GM12873 (cell line): ENCODE measurements around the gene VSIG10L.
A peak's percentile ranks its signal among the peaks of the same experiment; 100 is the strongest.

ENCODE experiments used
- TF ChIP-seq, protein P1 (sequence below): IDR thresholded peaks from 2 replicates; pipeline ENCODE4 v1.5.1; 2012; ENCODE audit warnings: low read depth, mild to moderate bottlenecking, moderate library complexity, low read length, control low read depth; ENCODE audit not compliant: insufficient read depth; ENCODE audit errors: missing control alignments

The VSIG10L gene

DNA sequence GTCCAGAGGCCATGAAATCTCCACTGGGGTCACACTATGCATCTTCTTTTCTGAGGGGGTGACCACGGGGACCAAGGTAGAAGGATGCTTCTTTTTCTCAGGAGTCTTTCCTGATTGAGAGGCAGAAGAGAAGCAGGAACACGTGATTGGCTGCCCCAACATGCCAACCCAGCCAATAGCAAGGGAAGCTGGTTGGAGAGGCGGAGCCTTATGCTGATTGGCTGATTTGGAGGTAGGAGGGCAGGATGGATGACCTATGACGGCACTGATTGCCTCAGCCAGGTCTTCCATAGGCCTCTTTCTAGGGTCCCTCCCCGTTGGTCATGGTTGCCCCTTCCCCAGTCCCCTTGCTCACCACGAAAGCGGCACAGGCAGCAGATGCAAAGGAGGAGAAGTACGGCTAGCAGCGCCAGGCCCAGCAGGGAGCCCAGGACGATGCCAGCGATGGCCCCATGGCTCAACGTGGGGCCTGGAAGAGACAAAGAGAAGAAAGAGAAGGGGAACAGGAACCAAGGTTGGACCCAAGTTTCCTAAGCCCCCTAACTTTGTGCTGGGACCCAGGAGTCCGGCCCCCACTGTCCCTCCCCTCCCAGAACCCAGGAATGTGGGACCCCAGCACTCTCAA is 8.0 kb downstream of the VSIG10L start:
- TF ChIP-seq, protein P1, sequence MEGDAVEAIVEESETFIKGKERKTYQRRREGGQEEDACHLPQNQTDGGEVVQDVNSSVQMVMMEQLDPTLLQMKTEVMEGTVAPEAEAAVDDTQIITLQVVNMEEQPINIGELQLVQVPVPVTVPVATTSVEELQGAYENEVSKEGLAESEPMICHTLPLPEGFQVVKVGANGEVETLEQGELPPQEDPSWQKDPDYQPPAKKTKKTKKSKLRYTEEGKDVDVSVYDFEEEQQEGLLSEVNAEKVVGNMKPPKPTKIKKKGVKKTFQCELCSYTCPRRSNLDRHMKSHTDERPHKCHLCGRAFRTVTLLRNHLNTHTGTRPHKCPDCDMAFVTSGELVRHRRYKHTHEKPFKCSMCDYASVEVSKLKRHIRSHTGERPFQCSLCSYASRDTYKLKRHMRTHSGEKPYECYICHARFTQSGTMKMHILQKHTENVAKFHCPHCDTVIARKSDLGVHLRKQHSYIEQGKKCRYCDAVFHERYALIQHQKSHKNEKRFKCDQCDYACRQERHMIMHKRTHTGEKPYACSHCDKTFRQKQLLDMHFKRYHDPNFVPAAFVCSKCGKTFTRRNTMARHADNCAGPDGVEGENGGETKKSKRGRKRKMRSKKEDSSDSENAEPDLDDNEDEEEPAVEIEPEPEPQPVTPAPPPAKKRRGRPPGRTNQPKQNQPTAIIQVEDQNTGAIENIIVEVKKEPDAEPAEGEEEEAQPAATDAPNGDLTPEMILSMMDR: no peak

DNA sequence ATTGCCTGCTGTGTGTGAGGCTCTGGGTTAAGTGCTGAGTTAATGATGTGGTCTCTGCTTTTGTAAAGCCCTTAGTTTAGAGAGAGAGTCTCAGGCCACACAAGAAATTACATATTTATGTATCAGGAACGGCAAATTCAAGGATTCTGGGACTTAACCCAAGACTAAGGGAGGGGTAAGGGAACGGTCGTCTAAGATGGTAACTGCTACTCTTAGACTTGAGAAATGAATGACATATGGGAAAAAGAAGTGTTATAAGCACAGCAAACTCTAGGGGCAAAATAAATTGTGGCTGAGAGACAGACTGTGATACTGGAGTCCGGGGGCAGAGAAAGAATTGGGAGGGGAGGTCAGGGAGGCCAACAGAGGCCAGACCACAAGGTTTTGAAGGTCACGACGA is 10.2 kb downstream of the VSIG10L start:
- TF ChIP-seq, protein P1: no peak

DNA sequence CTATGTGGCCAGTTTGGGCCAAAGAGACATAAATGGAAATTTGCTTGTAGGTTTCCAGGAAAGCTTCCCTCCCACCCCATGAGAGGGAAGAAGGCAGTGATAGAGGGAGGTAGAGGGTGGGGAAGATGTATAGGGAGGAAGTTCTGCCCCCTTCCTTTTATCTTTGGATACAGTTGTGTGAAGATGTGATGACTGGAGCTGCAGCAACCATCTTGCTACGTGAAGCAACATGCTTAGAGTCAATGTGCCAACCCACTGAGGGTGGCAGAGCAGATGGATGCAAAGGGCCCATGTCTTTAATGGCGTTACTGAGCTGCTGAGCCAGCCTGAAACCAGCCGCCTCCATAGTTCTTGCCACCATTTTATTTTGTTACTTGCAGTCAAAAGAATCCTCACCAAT is 10.7 kb downstream of the VSIG10L start:
- TF ChIP-seq, protein P1: no peak

DNA sequence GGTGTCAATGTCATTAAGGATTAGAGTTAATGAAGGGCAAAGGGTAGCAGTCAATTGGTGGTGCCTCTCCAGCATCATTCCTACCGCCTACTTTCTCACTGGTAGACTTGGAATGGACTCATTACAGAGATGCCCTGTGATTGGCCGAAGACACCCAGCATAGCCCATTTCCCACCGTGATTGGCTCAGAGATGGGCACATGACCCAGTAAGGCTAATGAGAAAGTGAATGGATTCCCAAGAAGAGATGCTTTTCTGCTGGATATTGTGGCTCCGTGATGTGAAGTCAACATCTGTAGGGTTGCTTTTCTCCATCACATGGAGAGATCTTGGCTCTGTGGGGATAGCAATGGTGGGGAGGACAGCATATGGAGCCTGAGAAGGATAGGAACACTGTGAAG is 11.6 kb downstream of the VSIG10L start:
- TF ChIP-seq, protein P1: no peak

DNA sequence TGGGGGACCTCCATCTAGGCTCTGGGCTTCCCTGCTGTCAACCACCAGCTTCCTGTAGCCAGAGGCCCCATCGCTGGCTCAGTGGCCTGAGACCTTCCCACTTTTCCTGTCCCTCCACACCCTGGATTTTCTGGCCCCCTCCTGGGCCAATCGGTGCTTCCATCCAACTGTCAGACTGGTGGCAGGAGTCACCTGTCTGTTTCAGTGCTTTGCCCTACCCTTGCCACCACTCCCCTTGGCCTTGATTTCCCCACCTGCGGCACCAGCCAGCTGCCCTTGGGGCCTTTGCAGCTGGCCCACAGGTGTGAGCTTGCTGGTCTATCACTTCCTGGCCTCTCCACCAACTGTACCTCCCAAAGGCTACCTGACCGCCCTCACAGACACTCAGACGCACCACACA is 12.5 kb downstream of the VSIG10L start:
- TF ChIP-seq, protein P1: no peak

DNA sequence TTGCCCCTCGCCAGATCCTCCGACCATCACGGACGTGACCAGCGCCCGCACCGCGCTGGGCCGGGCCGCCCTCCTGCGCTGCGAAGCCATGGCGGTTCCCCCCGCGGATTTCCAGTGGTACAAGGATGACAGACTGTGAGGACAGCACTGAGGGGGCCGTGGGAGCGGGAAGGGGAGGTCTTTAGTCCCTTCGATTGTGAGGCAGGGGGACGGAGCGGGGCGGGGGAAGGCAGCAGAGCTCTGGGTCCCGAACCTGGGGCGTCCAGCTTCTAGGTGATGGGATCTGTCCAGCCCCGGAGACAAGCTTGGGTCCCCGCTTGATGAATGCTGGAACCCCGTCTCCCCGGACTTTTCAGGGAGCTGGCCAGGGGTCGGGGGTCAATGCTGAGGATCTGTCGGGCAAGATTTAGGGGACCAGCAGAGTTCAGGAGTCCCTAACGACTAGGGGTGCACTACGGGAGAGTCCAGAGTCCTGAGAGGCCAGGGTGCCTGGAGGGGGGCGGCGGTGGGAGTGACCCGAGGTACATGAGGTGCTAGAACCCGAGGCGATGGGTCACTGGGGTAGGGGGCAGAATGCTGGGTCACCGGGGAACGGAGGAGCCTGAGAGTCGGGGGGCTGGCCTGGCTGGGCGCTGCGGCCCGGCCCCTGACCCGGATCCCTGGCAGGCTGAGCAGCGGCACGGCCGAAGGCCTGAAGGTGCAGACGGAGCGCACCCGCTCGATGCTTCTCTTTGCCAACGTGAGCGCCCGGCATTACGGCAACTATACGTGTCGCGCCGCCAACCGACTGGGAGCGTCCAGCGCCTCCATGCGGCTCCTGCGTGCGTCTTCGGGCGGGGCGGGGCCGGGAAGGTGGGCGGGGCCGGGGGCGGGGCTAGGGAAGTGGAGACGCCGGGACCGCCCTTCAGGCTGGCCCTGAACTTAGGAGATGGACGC is 14.6 kb downstream of the VSIG10L start:
- TF ChIP-seq, protein P1: peak; percentile 21
